ENCODE results near the gene TOPORS. TPM values are rescaled to one million over a fixed set of nuclear protein-coding genes. Genes with fewer than 3 reads are reported as not detected.

Gene TOPORS
- polyA plus RNA-seq, 3 donors = 5.9 to 12.9 (median 9.2) TPM

DNA sequence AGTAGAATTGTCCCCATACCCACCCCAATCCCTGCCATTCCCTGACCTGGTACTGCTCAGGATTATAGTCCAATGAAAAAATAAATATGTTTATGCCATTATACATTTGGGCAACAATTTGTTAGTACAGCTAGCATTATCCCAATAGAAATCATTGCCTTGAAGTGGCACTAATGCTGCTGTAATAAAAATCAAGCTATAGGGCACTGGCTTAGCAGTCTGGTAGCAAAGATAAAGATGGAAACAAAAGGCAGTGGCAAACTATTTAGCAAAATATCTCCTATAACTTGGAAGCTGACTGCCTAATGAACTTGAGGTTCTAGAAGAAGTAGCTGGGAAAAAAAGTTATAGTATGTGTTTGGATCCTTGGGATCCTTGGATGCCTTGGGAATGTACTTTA is 2.2 kb upstream of the TOPORS start:
- Mint-ChIP-seq H3K4me3 (no peak overlapping the region), H3K27me3 (ENCODE audit: low read depth in 3 of 3) (peaks cover 0 to 3% (median 0%) of the 10 kb centered on the region in 3 donors), H3K27ac (peak overlapping the region in 2 of 7 donors; percentile 20 to 40), H3K36me3 (peaks cover 0 to 16% of the 10 kb centered on the region in 2 donors), H3K9me3 (peaks cover 0 to 2% (median 0%) of the 10 kb centered on the region in 7 donors), H3K4me1 (peaks cover 49% of the 10 kb centered on the region)
- no peak overlapping the region for H2AFZ ChIP-seq (ENCODE audit: insufficient read depth, low read depth, low read length, poor library complexity, severe bottlenecking)
- no peak overlapping the region for H3K4me2 ChIP-seq (replicated peaks; ENCODE audit: extremely low read depth, low read length, poor library complexity, severe bottlenecking)
- H3K9ac ChIP-seq (ENCODE audit: insufficient read depth, low read length, poor library complexity, severe bottlenecking) = no peak overlapping the region
- intact Hi-C loops (cut with micrococcal nuclease) = no loop called here
- no peak overlapping the region for H3K27ac ChIP-seq (ENCODE audit: low read depth in 1 of 2, low read length in 2 of 2)
- no peak overlapping the region for H3K4me3 ChIP-seq (replicated peaks in 1 of 3; ENCODE audit: low read depth in 2 of 3, low read length in 3 of 3)
- H4K20me1 ChIP-seq (ENCODE audit: insufficient read depth, low read length) = peaks cover 12% of the 10 kb centered on the region
- peaks cover 29 to 54% of the 10 kb centered on the region in 2 donors for H3K4me1 ChIP-seq (ENCODE audit: control insufficient read depth in 1 of 2, insufficient read depth in 2 of 2, low read length in 2 of 2)
- H3K79me2 ChIP-seq (ENCODE audit: insufficient read depth, low read length) = peaks cover 54% of the 10 kb centered on the region
- no peaks in the 10 kb centered on the region for H3K36me3 ChIP-seq (replicated peaks in 1 of 2; ENCODE audit: control insufficient read depth in 1 of 2, insufficient read depth in 2 of 2, low read length in 2 of 2)
- TF ChIP-seq CTCF (IDR thresholded peaks at IDR 0.05) = no peak
- H3K9me3 ChIP-seq (replicated peaks in 1 of 2; ENCODE audit: control insufficient read depth in 1 of 2, insufficient read depth in 1 of 2, low read length in 2 of 2) = no peaks in the 10 kb centered on the region
- no peak for DNase-seq
- no peaks in the 10 kb centered on the region for H3K27me3 ChIP-seq (ENCODE audit: control insufficient read depth in 2 of 2, insufficient read depth in 2 of 2, low read length in 2 of 2)

- no peak overlapping the region for H3K4me3 Mint-ChIP-seq
- peaks cover 3 to 15% of the 10 kb centered on the region in 2 donors for H3K36me3 Mint-ChIP-seq
- TF ChIP-seq CTCF (IDR thresholded peaks at IDR 0.05) = no peak
- H3K4me1 Mint-ChIP-seq = peaks cover 46% of the 10 kb centered on the region
- peaks cover 0 to 2% (median 0%) of the 10 kb centered on the region in 7 donors for H3K9me3 Mint-ChIP-seq
- no peaks in the 10 kb centered on the region for H3K36me3 ChIP-seq (replicated peaks in 1 of 2; ENCODE audit: control insufficient read depth in 1 of 2, insufficient read depth in 2 of 2, low read length in 2 of 2)
- no peak overlapping the region for H3K27ac ChIP-seq (ENCODE audit: low read depth in 1 of 2, low read length in 2 of 2)
- H3K9ac ChIP-seq (ENCODE audit: insufficient read depth, low read length, poor library complexity, severe bottlenecking) = no peak overlapping the region
- peaks cover 0 to 3% (median 0%) of the 10 kb centered on the region in 3 donors for H3K27me3 Mint-ChIP-seq (ENCODE audit: low read depth in 3 of 3)
- intact Hi-C loops (cut with micrococcal nuclease) = no loop called here
- H3K27ac Mint-ChIP-seq = no peak overlapping the region
- no peak for DNase-seq
- H4K20me1 ChIP-seq (ENCODE audit: insufficient read depth, low read length) = peaks cover 16% of the 10 kb centered on the region
- peaks cover 54% of the 10 kb centered on the region for H3K79me2 ChIP-seq (ENCODE audit: insufficient read depth, low read length)
- no CpG with 5 or more reads among the region's 2 CpGs for WGBS (ENCODE audit: insufficient coverage)
- H3K4me3 ChIP-seq (replicated peaks in 1 of 3; ENCODE audit: low read depth in 2 of 3, low read length in 3 of 3) = no peak overlapping the region
- peaks cover 29 to 53% of the 10 kb centered on the region in 2 donors for H3K4me1 ChIP-seq (ENCODE audit: control insufficient read depth in 1 of 2, insufficient read depth in 2 of 2, low read length in 2 of 2)
- H3K9me3 ChIP-seq (replicated peaks in 1 of 2; ENCODE audit: control insufficient read depth in 1 of 2, insufficient read depth in 1 of 2, low read length in 2 of 2) = no peaks in the 10 kb centered on the region
- H3K4me2 ChIP-seq (replicated peaks; ENCODE audit: extremely low read depth, low read length, poor library complexity, severe bottlenecking) = no peak overlapping the region
- no peaks in the 10 kb centered on the region for H3K27me3 ChIP-seq (ENCODE audit: control insufficient read depth in 2 of 2, insufficient read depth in 2 of 2, low read length in 2 of 2)
- H2AFZ ChIP-seq (ENCODE audit: insufficient read depth, low read depth, low read length, poor library complexity, severe bottlenecking) = no peak overlapping the region
Observed at GRCh38 chr9:32554107-32554506, 1.7 kb upstream of the TOPORS start.
